ENCODE measurements around the gene CDIPT. TPM values are rescaled to one million over a fixed set of nuclear protein-coding genes. Genes with fewer than 3 reads are reported as not detected.
"Not testable (repeated sequence)": the region's sequence is repeated elsewhere in the genome, so short reads cannot be mapped to it uniquely, and the experiment has no call there.

CDIPT gene, protein sequence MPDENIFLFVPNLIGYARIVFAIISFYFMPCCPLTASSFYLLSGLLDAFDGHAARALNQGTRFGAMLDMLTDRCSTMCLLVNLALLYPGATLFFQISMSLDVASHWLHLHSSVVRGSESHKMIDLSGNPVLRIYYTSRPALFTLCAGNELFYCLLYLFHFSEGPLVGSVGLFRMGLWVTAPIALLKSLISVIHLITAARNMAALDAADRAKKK
- total RNA-seq = 100 to 1,000 TPM; 135 to 138 TPM

DNA sequence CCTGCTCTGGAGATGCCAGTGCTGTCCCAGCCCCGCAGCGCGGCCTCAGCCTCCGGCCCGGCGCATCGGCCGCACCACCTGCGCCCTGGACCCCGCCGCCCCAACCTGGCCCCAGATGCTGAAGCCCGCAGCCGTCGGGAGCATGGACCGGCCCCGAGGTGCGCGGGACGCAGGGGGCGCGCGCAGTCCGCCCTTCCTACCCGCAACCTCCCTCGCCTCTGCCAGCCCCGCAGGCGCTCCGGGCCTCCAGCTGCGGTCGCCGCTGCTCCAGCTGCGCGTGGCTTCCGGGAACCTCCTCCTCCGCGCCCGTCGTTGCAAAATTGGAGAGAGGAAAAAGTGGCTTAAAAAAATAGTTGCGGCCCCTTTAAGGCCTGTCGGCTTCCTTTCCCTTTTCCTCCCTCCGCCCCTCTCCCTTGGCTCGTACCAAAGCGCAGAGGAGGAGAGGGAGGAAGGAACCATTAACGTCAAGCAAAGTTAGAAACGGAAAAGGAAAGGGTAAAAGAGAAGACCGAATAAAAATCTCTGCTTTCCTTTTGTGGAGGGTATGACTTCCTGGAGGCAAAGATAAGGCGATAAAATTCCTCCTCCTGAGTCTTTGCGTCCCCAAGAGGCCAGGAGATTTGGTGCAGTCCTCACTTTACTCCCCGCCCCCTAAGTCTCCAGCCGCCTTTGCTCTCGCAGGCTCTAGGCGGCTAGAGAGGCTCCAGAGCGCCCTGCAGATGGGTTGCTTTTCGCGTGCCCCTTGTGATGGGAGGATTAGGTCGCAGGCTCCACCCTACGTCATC is at the start of gene CDIPT:
CDIPT (minus strand) TSS at position 343 of the 785 bp plus-strand sequence. CDS start 369 bp downstream, outside the sequence.
- peaks cover 30% of the 10 kb centered on the region for H3K36me3 ChIP-seq
- H3K27ac ChIP-seq = peak within 1 kb of the TSS; percentile 92 to 93
- H3K4me1 ChIP-seq = peaks cover 0 to 27% of the 10 kb centered on the region in 2 donors
- H3K9me3 ChIP-seq = no peaks in the 10 kb centered on the region
- TF ChIP-seq, protein P1, sequence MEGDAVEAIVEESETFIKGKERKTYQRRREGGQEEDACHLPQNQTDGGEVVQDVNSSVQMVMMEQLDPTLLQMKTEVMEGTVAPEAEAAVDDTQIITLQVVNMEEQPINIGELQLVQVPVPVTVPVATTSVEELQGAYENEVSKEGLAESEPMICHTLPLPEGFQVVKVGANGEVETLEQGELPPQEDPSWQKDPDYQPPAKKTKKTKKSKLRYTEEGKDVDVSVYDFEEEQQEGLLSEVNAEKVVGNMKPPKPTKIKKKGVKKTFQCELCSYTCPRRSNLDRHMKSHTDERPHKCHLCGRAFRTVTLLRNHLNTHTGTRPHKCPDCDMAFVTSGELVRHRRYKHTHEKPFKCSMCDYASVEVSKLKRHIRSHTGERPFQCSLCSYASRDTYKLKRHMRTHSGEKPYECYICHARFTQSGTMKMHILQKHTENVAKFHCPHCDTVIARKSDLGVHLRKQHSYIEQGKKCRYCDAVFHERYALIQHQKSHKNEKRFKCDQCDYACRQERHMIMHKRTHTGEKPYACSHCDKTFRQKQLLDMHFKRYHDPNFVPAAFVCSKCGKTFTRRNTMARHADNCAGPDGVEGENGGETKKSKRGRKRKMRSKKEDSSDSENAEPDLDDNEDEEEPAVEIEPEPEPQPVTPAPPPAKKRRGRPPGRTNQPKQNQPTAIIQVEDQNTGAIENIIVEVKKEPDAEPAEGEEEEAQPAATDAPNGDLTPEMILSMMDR (IDR thresholded peaks at IDR 0.05) = peak; percentile 31 to 71
- no peaks in the 10 kb centered on the region for H3K27me3 ChIP-seq
- peak within 1 kb of the TSS; percentile 99 to 100 for H3K4me3 ChIP-seq
- peak; percentile 93 for DNase-seq (ENCODE audit: low spot score)

DNA sequence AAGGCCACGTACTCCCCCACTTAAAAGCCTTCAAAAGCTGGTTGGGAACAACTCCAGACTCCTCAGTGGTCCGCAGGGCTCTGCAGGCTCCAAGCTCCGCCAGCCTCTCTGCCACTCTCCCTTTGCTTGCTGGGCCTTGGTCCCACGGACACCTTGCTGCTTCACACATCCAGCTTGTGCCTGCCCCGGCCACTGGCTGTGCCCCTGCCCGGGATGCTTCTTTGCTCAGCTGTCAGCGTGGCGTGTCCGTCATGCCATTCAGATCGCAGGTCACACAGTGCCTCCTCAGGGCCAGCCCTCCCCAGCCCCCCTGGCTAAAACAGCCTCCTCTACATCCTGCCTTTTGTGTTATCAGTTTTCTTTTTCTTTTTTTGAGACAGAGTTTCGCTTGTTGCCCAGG is 49.1 kb upstream of the CDIPT start:
- Histone ChIP-seq H3K27ac (no peak overlapping the region), H3K4me3 (no peak overlapping the region), H3K27me3 (no peaks in the 10 kb centered on the region), H3K36me3 (no peaks in the 10 kb centered on the region), H3K4me1 (no peaks in the 10 kb centered on the region), H3K9me3 (no peaks in the 10 kb centered on the region)
- DNase-seq (ENCODE audit: low spot score) = no peak
- TF ChIP-seq, protein P1 (IDR thresholded peaks at IDR 0.05) = no peak

DNA sequence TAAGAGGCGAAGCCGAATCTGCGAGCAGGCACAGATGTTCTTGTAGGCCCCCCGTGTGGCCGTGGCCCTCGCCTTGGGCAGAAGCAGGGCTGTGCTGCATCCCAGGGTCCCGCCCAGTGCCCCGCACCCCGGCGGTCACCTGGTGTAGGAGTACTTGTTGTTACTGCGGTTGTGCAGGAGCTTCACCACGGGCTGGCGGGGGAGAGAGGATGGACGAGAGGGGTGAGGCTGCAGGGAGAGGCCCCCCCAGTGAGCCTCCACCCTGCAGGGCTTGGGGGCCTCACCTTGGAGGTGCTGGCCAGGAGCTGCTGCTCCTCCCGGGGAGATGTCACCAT is 48.6 kb upstream of the CDIPT start:
- TF ChIP-seq, protein P1 (IDR thresholded peaks at IDR 0.05) = no peak
- Histone ChIP-seq H3K27ac (no peak overlapping the region), H3K36me3 (no peaks in the 10 kb centered on the region), H3K4me1 (no peaks in the 10 kb centered on the region), H3K4me3 (no peak overlapping the region), H3K27me3 (no peaks in the 10 kb centered on the region), H3K9me3 (no peaks in the 10 kb centered on the region)
- no peak for DNase-seq (ENCODE audit: low spot score)

DNA sequence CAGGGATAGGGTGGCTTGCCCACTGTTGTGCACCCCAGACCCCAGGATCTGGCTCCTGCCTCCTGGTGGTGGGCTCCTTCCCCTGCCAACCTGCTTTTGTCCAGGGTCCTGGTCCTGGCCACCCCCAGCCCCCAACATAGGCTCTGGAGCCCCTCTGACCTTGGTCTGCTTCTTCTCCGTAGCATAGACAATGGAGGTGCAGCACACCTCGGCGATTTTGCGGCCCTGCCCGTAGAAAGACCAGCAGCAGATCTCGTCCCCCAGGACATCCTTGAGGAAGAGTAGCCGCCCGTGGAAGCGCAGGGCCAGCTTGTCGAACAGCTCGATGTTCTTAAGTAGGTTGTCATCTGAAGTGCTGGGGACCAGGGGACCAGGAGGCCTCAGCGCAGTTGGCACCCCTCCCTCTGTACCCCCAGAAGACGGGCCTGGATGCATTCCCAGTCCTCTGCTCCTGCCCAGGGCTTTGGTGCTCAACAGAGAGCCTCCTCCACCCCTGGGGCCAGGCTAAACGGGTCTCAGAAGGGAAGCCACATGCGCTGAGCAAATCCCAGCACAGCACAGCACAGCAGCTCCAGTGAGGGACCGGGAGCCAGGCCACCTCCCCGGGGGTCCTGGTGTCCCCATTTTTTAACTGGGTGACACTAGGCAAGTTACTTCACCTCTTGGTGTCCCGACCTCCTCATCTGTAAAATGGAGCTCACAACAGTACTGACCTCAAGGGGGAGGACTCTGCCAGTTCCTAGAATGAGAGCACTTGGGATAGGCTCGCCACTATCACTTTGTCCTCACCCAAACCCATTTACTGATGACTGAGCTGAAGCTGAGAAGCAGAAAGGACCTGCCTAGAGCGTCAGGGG is 48.0 kb upstream of the CDIPT start:
- DNase-seq (ENCODE audit: low spot score) = no peak
- Histone ChIP-seq H3K27me3 (no peaks in the 10 kb centered on the region), H3K9me3 (no peaks in the 10 kb centered on the region), H3K4me1 (no peaks in the 10 kb centered on the region), H3K36me3 (no peaks in the 10 kb centered on the region), H3K27ac (no peak overlapping the region), H3K4me3 (no peak overlapping the region)
- TF ChIP-seq, protein P1 (IDR thresholded peaks at IDR 0.05) = no peak

DNA sequence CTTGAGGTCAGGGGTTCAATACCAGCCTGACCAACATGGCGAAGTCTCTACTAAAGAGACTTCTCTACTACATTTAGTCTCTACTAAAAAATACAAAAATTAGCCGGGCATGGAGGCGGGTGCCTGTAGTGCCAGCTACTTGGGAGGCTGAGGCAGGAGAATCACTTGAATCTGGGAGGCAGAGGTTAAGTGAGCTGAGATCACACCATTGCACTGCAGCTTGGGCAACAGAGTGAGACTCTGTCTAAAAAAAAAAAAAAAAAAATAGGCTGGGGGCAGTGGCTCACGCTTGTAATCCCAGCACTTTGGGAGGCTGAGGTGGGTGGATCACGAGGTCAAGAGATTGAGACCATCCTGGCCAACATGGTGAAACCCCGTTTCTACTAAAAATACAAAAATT is 46.8 kb upstream of the CDIPT start:
- not testable (repeated sequence) for DNase-seq (ENCODE audit: low spot score); H3K4me3 ChIP-seq; H3K27me3 ChIP-seq; H3K36me3 ChIP-seq; H3K27ac ChIP-seq; H3K9me3 ChIP-seq; H3K4me1 ChIP-seq

DNA sequence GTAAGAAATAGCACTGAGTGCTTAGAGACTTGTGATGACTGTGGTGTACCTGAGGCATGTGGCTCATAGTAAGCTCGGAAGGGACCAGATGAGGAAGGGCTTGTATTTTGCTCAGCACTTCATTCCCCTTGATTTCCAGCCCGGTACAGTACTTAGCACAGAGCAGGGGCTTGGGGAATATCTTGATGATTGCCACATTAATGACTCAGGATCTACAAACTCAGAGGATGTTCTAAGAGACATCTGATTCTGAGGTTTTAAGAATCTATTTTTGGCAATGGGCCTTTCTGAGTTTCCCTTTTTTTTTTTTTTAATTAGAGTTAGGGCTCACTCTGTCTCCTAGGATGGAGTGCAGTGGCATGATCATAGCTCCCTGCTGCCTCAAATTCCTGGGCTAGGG is 46.4 kb upstream of the CDIPT start:
- TF ChIP-seq, protein P1 (IDR thresholded peaks at IDR 0.05) = no peak
- Histone ChIP-seq H3K36me3 (no peaks in the 10 kb centered on the region), H3K27me3 (no peaks in the 10 kb centered on the region), H3K4me3 (no peak overlapping the region), H3K27ac (no peak overlapping the region), H3K9me3 (no peaks in the 10 kb centered on the region), H3K4me1 (no peaks in the 10 kb centered on the region)
- no peak for DNase-seq (ENCODE audit: low spot score)
